H9 (cell line): ENCODE results near the gene UGT2B17. TPM values are rescaled to one million over a fixed set of nuclear protein-coding genes. Genes with fewer than 3 reads are reported as not detected.

Source experiments
- DNase-seq: peaks from one replicate; pipeline ENCODE4 v3.0.0-alpha.2; 2017
- H2AFZ ChIP-seq: one replicate; pipeline ENCODE4 v1.6.1; 2013; ENCODE audit warnings: mild to moderate bottlenecking, low read length, control low read depth, moderate library complexity
- H2AK5ac ChIP-seq: 2 replicates; pipeline ENCODE4 v1.6.1; 2013; ENCODE audit warnings: low read length, control low read depth, mixed read lengths; ENCODE audit not compliant: insufficient read length
- H2BK120ac ChIP-seq: one replicate; pipeline ENCODE4 v1.6.1; 2013; ENCODE audit warnings: low read depth, mild to moderate bottlenecking, low read length, control low read depth, inconsistent platforms; ENCODE audit not compliant: poor library complexity, severe bottlenecking
- H2BK12ac ChIP-seq: 2 replicates; pipeline ENCODE4 v1.6.1; 2013; ENCODE audit warnings: low read length, control low read depth, mixed read lengths, low read depth; ENCODE audit not compliant: insufficient read length
- H2BK15ac ChIP-seq: 2 replicates; pipeline ENCODE4 v1.6.1; 2013; ENCODE audit warnings: low read depth, low read length, control low read depth
- H2BK20ac ChIP-seq: one replicate; pipeline ENCODE4 v1.6.1; 2013; ENCODE audit warnings: low read depth, mild to moderate bottlenecking, low read length, control low read depth, inconsistent platforms; ENCODE audit not compliant: poor library complexity, severe bottlenecking
- H2BK5ac ChIP-seq: 2 replicates; pipeline ENCODE4 v1.6.1; 2013; ENCODE audit warnings: low read length, control low read depth, mixed read lengths; ENCODE audit not compliant: insufficient read length
- H3K14ac ChIP-seq: 2 replicates; pipeline ENCODE4 v1.6.1; 2013; ENCODE audit warnings: low read length, control low read depth; ENCODE audit not compliant: insufficient read depth
- H3K18ac ChIP-seq: 2 replicates; pipeline ENCODE4 v1.6.1; 2013; ENCODE audit warnings: low read depth, mild to moderate bottlenecking, mixed read lengths, low read length, control low read depth; ENCODE audit not compliant: insufficient read length
- H3K23ac ChIP-seq: 2 replicates; pipeline ENCODE4 v1.6.1; 2013; ENCODE audit warnings: low read length, control low read depth, mixed read lengths, low read depth; ENCODE audit not compliant: insufficient read length
- H3K23me2 ChIP-seq: 2 replicates; pipeline ENCODE4 v1.6.1; 2013; ENCODE audit warnings: low read depth, mild to moderate bottlenecking, mixed read lengths, low read length, control low read depth; ENCODE audit not compliant: insufficient read length, poor library complexity, severe bottlenecking
- H3K27ac ChIP-seq: 2 replicates; pipeline ENCODE4 v1.5.1; 2013; ENCODE audit warnings: low read length, control low read depth, mixed read lengths, low read depth; ENCODE audit not compliant: insufficient read length
- H3K27me3 ChIP-seq: 2 replicates; pipeline ENCODE4 v1.6.1; 2013; ENCODE audit warnings: low read length, control low read depth, inconsistent platforms; ENCODE audit not compliant: insufficient read depth
- H3K4ac ChIP-seq: 2 replicates; pipeline ENCODE4 v1.6.1; 2013; ENCODE audit warnings: low read depth, mild to moderate bottlenecking, control low read depth, inconsistent platforms, low read length, moderate library complexity
- H3K4me1 ChIP-seq: 2 replicates; pipeline ENCODE4 v1.6.1; 2013; ENCODE audit warnings: low read length, control low read depth, inconsistent platforms; ENCODE audit not compliant: insufficient read depth
- H3K4me2 ChIP-seq: 2 replicates; pipeline ENCODE4 v1.6.1; 2013; ENCODE audit warnings: low read length, control low read depth, mixed read lengths; ENCODE audit not compliant: insufficient read length, insufficient read depth
- H3K56ac ChIP-seq: 2 replicates; pipeline ENCODE4 v1.6.1; 2013; ENCODE audit warnings: low read depth, mild to moderate bottlenecking, mixed read lengths, low read length, control low read depth; ENCODE audit not compliant: insufficient read length
- H3K79me1 ChIP-seq: 2 replicates; pipeline ENCODE4 v1.6.1; 2013; ENCODE audit warnings: low read depth, mild to moderate bottlenecking, moderate library complexity, low read length, control low read depth, inconsistent platforms; ENCODE audit not compliant: insufficient read depth, poor library complexity, severe bottlenecking
- H3K79me2 ChIP-seq: 2 replicates; pipeline ENCODE4 v1.6.1; 2013; ENCODE audit warnings: low read length, control low read depth, inconsistent platforms; ENCODE audit not compliant: insufficient read depth
- H3K9ac ChIP-seq: 2 replicates; pipeline ENCODE4 v1.6.1; 2013; ENCODE audit warnings: low read length, control low read depth, mixed read lengths; ENCODE audit not compliant: insufficient read length; ENCODE audit errors: extremely low read depth
- H3K9me3 ChIP-seq: one replicate; pipeline ENCODE4 v1.6.1; 2013; ENCODE audit warnings: low read depth, low read length, inconsistent platforms; ENCODE audit not compliant: control insufficient read depth
- H3T11ph ChIP-seq: one replicate; pipeline ENCODE4 v1.6.1; 2013; ENCODE audit warnings: mild to moderate bottlenecking, low read length, control low read depth, inconsistent platforms
- H4K20me1 ChIP-seq: one replicate; pipeline ENCODE4 v1.6.1; 2013; ENCODE audit not compliant: control insufficient read depth, insufficient read length, insufficient read depth
- H4K5ac ChIP-seq: 2 replicates; pipeline ENCODE4 v1.6.1; 2013; ENCODE audit warnings: low read depth, mild to moderate bottlenecking, mixed read lengths, low read length, control low read depth; ENCODE audit not compliant: insufficient read length
- H4K8ac ChIP-seq: replicated peaks from 2 replicates; pipeline ENCODE4 v1.6.1; 2013; ENCODE audit warnings: low read length, control low read depth, mixed read lengths, low read depth; ENCODE audit not compliant: insufficient read length
- H4K91ac ChIP-seq: 2 replicates; pipeline ENCODE4 v1.6.1; 2013; ENCODE audit warnings: low read depth, mild to moderate bottlenecking, moderate library complexity, mixed read lengths, low read length, control low read depth; ENCODE audit not compliant: insufficient read length
- H3K27ac Mint-ChIP-seq, 3 experiments: 2 replicates in 2 of 3; 3 replicates in 1 of 3; pipeline ENCODE4 v1.8.0; 2020 to 2021; ENCODE audit warnings: mixed read lengths in 3 of 3, mild to moderate bottlenecking in 1 of 3, moderate library complexity in 1 of 3
- H3K27me3 Mint-ChIP-seq: 2 replicates; pipeline ENCODE4 v1.8.0; 2021; ENCODE audit warnings: low read depth, mild to moderate bottlenecking, moderate library complexity, mixed read lengths
- H3K36me3 Mint-ChIP-seq, 3 experiments: 2 replicates in 2 of 3; 3 replicates in 1 of 3; pipeline ENCODE4 v1.8.0; 2020 to 2021; ENCODE audit warnings: low read depth in 3 of 3, mixed read lengths in 3 of 3; ENCODE audit not compliant: insufficient read depth in 1 of 3
- H3K4me1 Mint-ChIP-seq, 2 experiments: 2 replicates each; pipeline ENCODE4 v1.8.0; 2020; ENCODE audit warnings: mixed read lengths in 2 of 2
- H3K4me3 Mint-ChIP-seq, 2 experiments: 2 replicates in 1 of 2; 3 replicates in 1 of 2; pipeline ENCODE4 v1.8.0; 2020 to 2021; ENCODE audit warnings: mild to moderate bottlenecking in 2 of 2, mixed read lengths in 2 of 2, moderate library complexity in 1 of 2
- H3K9me3 Mint-ChIP-seq, 2 experiments: 2 replicates in 1 of 2; 3 replicates in 1 of 2; pipeline ENCODE4 v1.8.0; 2020; ENCODE audit warnings: mild to moderate bottlenecking in 2 of 2, mixed read lengths in 2 of 2, moderate library complexity in 1 of 2
- CTCF ChIP-seq: fragments of 200-600 bp; sonication (generic); conservative IDR thresholded peaks from 3 replicates; pipeline ENCODE4 v1.8.0; 2021; ENCODE audit warnings: antibody characterized with exemption, mild to moderate bottlenecking
- WGBS: extraction: QIAGEN DNeasy Blood & Tissue Kit; methylation state at CpG from one replicate; pipeline ENCODE4 v1.1.7; 2013; ENCODE audit warnings: missing lambda C conversion rate, low lambda C conversion rate, mixed read lengths; ENCODE audit not compliant: insufficient read length; ENCODE audit errors: extremely low coverage; 5-methylcytosine and 5-hydroxymethylcytosine counted together
- total RNA-seq: library from RNA; stranded (reverse); gene quantifications from 2 replicates; pipeline ENCODE4 v1.2.1, GENCODE V29; 2021

UGT2B17 gene
- total RNA-seq, 1 experiment from 2014 or later, result not detected

DNA sequence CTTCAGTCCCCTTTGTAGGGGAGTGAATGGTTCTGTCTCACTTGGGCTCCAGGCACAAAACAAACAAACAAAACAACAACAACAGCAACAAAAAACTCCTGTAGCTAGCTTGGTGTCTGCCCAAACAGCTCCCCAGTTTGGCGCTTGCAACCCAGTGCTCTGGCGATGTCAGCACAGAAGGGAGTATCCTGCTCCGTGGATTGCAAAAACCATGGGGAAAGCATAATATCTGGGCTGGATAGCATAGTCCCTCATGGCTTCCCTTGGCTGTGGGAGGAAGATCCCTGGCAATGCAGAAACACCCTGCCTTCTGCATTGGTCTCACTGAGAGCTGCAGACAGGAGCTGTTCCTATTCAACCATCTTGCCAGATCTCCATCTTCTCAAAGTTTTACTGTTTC, 39.7 kb downstream of the UGT2B17 start:
- no peak overlapping the region for H3K14ac ChIP-seq
- H2AK5ac ChIP-seq, result no peak overlapping the region
- H3K4ac ChIP-seq, result no peak overlapping the region
- no peak overlapping the region for H4K5ac ChIP-seq
- H3K9me3 Mint-ChIP-seq, result no peaks in the 10 kb centered on the region
- H3K27ac Mint-ChIP-seq, result no peak overlapping the region
- no peaks in the 10 kb centered on the region for H3K23me2 ChIP-seq
- H3K27ac ChIP-seq, result no peak overlapping the region
- no peaks in the 10 kb centered on the region for H3K79me1 ChIP-seq
- no peak overlapping the region for H4K8ac ChIP-seq
- no peak overlapping the region for H2BK12ac ChIP-seq
- no peak overlapping the region for H3K4me2 ChIP-seq
- H2BK5ac ChIP-seq, result no peak overlapping the region
- no peaks in the 10 kb centered on the region for H3K9me3 ChIP-seq
- H3K27me3 Mint-ChIP-seq, result no peaks in the 10 kb centered on the region
- no peak overlapping the region for H3K9ac ChIP-seq
- H3K4me1 ChIP-seq, result no peaks in the 10 kb centered on the region
- no peaks in the 10 kb centered on the region for H4K20me1 ChIP-seq
- H3K18ac ChIP-seq, result no peak overlapping the region
- no peak overlapping the region for H3K4me3 Mint-ChIP-seq
- no peak overlapping the region for H3K23ac ChIP-seq
- H2BK20ac ChIP-seq, result no peak overlapping the region
- no peaks in the 10 kb centered on the region for H3K27me3 ChIP-seq
- no peak overlapping the region for H2BK120ac ChIP-seq
- no peak for TF ChIP-seq CTCF
- H3T11ph ChIP-seq, result no peak overlapping the region
- H3K79me2 ChIP-seq, result no peaks in the 10 kb centered on the region
- H3K36me3 Mint-ChIP-seq, result no peaks in the 10 kb centered on the region
- no peak overlapping the region for H4K91ac ChIP-seq
- no peak overlapping the region for H3K56ac ChIP-seq
- WGBS, result no CpG with 5 or more reads among the region's 3 CpGs
- no peak overlapping the region for H2AFZ ChIP-seq
- H2BK15ac ChIP-seq, result no peak overlapping the region
- DNase-seq, result no peak
- no peaks in the 10 kb centered on the region for H3K4me1 Mint-ChIP-seq
